ENCODE measurements around the gene CISD3.

CISD3 gene

GRCh38 chr17:38749223-38750043 is 19.3 kb downstream of the CISD3 start:
- Histone ChIP-seq H2AFZ (ENCODE audit: low read depth, low read length) (peak overlapping the region; percentile 44), H3K4me1 (ENCODE audit: control insufficient read depth, insufficient read depth, low read depth, low read length) (peaks cover 48% of the 10 kb centered on the region), H3K14ac (ENCODE audit: low read length in 2 of 2) (peak overlapping the region in 1 of 2 experiments; percentile 58), H3K4me3 (ENCODE audit: insufficient read depth in 1 of 2, low read depth in 1 of 2, low read length in 2 of 2) (peak overlapping the region; percentile 61 to 88), H2BK120ac (ENCODE audit: low read depth, low read length) (peak overlapping the region; percentile 39), H3K9ac (ENCODE audit: low read length) (peak overlapping the region; percentile 86), H3K4ac (ENCODE audit: low read depth in 1 of 2, low read length in 2 of 2) (peak overlapping the region; percentile 68 to 98), H3K36me3 (ENCODE audit: control insufficient read depth in 1 of 2, insufficient read depth in 2 of 2, low read depth in 1 of 2, low read length in 2 of 2) (peaks cover 9 to 13% of the 10 kb centered on the region in 2 experiments), H2BK5ac (ENCODE audit: low read depth, low read length, poor library complexity, severe bottlenecking) (no peak overlapping the region), H4K91ac (ENCODE audit: low read length) (peak overlapping the region; percentile 65), H3K27me3 (ENCODE audit: control insufficient read depth in 1 of 2, insufficient read depth in 1 of 2, low read length in 2 of 2) (no peaks in the 10 kb centered on the region), H3K9me3 (ENCODE audit: control insufficient read depth, low read length) (no peaks in the 10 kb centered on the region), H3K4me2 (ENCODE audit: low read length, poor library complexity, severe bottlenecking) (peak overlapping the region; percentile 97), H3K23ac (ENCODE audit: low read length in 2 of 2) (peak overlapping the region in 1 of 2 experiments; percentile 94), H2BK12ac (ENCODE audit: low read length in 2 of 2) (peak overlapping the region; percentile 24 to 93), H2BK15ac (ENCODE audit: low read depth, poor library complexity, severe bottlenecking) (peak overlapping the region; percentile 99), H3K27ac (ENCODE audit: low read length, poor library complexity, severe bottlenecking) (peak overlapping the region; percentile 31), H3K79me1 (replicated peaks; ENCODE audit: low read length, poor library complexity, severe bottlenecking) (peaks cover 4% of the 10 kb centered on the region), H3K18ac (ENCODE audit: low read depth in 1 of 2, low read length in 2 of 2) (peak overlapping the region; percentile 61 to 87), H2AK5ac (ENCODE audit: low read length, severe bottlenecking) (no peak overlapping the region), H4K8ac (ENCODE audit: low read length) (peak overlapping the region; percentile 80)
- under 1% methylated on average over 76 of the region's 79 CpGs for WGBS
- peak; percentile 68 for DNase-seq

GRCh38 chr17:38750044-38750311 is 19.8 kb downstream of the CISD3 start:
- Histone ChIP-seq H3K4me1 (ENCODE audit: control insufficient read depth, insufficient read depth, low read depth, low read length) (peaks cover 48% of the 10 kb centered on the region), H3K36me3 (ENCODE audit: control insufficient read depth in 1 of 2, insufficient read depth in 2 of 2, low read depth in 1 of 2, low read length in 2 of 2) (peaks cover 15% of the 10 kb centered on the region in 2 experiments), H2BK120ac (ENCODE audit: low read depth, low read length) (no peak overlapping the region), H4K8ac (ENCODE audit: low read length) (no peak overlapping the region), H2BK12ac (ENCODE audit: low read length in 2 of 2) (no peak overlapping the region), H2BK15ac (ENCODE audit: low read depth, poor library complexity, severe bottlenecking) (no peak overlapping the region), H2AK5ac (ENCODE audit: low read length, severe bottlenecking) (no peak overlapping the region), H3K27ac (ENCODE audit: low read length, poor library complexity, severe bottlenecking) (no peak overlapping the region), H3K23ac (ENCODE audit: low read length in 2 of 2) (no peak overlapping the region), H2AFZ (ENCODE audit: low read depth, low read length) (peak overlapping the region; percentile 2), H3K4ac (ENCODE audit: low read depth in 1 of 2, low read length in 2 of 2) (peak overlapping the region; percentile 9 to 60), H3K14ac (ENCODE audit: low read length in 2 of 2) (no peak overlapping the region), H3K27me3 (ENCODE audit: control insufficient read depth in 1 of 2, insufficient read depth in 1 of 2, low read length in 2 of 2) (no peaks in the 10 kb centered on the region), H4K91ac (ENCODE audit: low read length) (no peak overlapping the region), H3K4me3 (ENCODE audit: insufficient read depth in 1 of 2, low read depth in 1 of 2, low read length in 2 of 2) (peak overlapping the region; percentile 61 to 88), H3K9me3 (ENCODE audit: control insufficient read depth, low read length) (no peaks in the 10 kb centered on the region), H2BK5ac (ENCODE audit: low read depth, low read length, poor library complexity, severe bottlenecking) (no peak overlapping the region), H3K18ac (ENCODE audit: low read depth in 1 of 2, low read length in 2 of 2) (peak overlapping the region in 1 of 2 experiments; percentile 82), H3K79me1 (replicated peaks; ENCODE audit: low read length, poor library complexity, severe bottlenecking) (peaks cover 8% of the 10 kb centered on the region), H3K9ac (ENCODE audit: low read length) (peak overlapping the region; percentile 86), H3K4me2 (ENCODE audit: low read length, poor library complexity, severe bottlenecking) (peak overlapping the region; percentile 97)
- DNase-seq = no peak
- WGBS = 2% methylated on average over 12 of the region's 12 CpGs

DNA sequence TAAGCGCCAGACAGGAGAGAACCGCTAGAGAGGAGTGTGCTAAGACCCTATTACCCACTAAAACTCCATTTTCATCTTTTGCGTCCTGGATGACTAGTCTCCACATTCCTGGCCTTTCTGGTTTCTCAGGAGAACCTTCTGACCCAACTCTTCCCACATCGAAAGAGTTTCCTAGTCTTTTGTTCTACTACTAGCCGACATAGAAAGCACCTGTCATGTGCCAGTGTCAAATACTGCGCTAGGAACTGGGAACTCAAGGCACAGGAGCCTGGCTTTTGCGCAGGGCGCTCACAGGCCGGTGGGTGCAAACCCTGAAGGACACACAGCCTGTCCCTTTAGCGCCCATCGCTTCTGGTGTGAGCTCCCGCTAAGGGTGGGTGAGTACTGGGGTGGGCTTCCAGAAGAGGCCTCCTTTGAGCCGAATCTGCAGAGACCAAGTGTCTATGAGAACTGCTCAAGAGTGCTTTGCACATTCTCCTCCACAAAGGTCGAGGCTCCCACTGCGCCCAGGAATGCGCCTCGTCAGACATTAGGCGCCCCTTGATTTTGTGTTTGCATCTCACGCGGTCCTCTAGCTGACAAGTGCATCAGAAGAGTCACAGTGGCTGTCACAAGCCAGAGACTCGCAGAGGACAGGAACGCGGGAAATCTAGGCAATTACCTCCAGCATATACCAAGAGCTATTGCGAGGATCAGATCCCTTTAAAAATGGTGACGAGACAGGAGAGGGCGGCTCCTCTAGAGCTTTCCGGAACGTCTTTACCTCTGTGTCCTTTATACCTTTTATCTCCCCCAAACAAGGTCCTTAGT is 20.4 kb downstream of the CISD3 start:
- Histone ChIP-seq H3K14ac (ENCODE audit: low read length in 2 of 2) (no peak overlapping the region), H3K79me1 (replicated peaks; ENCODE audit: low read length, poor library complexity, severe bottlenecking) (peaks cover 8% of the 10 kb centered on the region), H2AFZ (ENCODE audit: low read depth, low read length) (no peak overlapping the region), H3K27ac (ENCODE audit: low read length, poor library complexity, severe bottlenecking) (no peak overlapping the region), H3K9me3 (ENCODE audit: control insufficient read depth, low read length) (no peaks in the 10 kb centered on the region), H3K23ac (ENCODE audit: low read length in 2 of 2) (no peak overlapping the region), H3K4me3 (ENCODE audit: insufficient read depth in 1 of 2, low read depth in 1 of 2, low read length in 2 of 2) (peak overlapping the region; percentile 46 to 88), H3K9ac (ENCODE audit: low read length) (peak overlapping the region; percentile 86), H3K4me2 (ENCODE audit: low read length, poor library complexity, severe bottlenecking) (peak overlapping the region; percentile 97), H3K27me3 (ENCODE audit: control insufficient read depth in 1 of 2, insufficient read depth in 1 of 2, low read length in 2 of 2) (no peaks in the 10 kb centered on the region), H3K4me1 (ENCODE audit: control insufficient read depth, insufficient read depth, low read depth, low read length) (peaks cover 45% of the 10 kb centered on the region), H3K18ac (ENCODE audit: low read depth in 1 of 2, low read length in 2 of 2) (no peak overlapping the region), H3K36me3 (ENCODE audit: control insufficient read depth in 1 of 2, insufficient read depth in 2 of 2, low read depth in 1 of 2, low read length in 2 of 2) (peaks cover 17 to 20% of the 10 kb centered on the region in 2 experiments), H2BK12ac (ENCODE audit: low read length in 2 of 2) (no peak overlapping the region), H4K91ac (ENCODE audit: low read length) (no peak overlapping the region), H2AK5ac (ENCODE audit: low read length, severe bottlenecking) (no peak overlapping the region), H2BK120ac (ENCODE audit: low read depth, low read length) (no peak overlapping the region), H2BK5ac (ENCODE audit: low read depth, low read length, poor library complexity, severe bottlenecking) (no peak overlapping the region), H3K4ac (ENCODE audit: low read depth in 1 of 2, low read length in 2 of 2) (no peak overlapping the region), H4K8ac (ENCODE audit: low read length) (no peak overlapping the region), H2BK15ac (ENCODE audit: low read depth, poor library complexity, severe bottlenecking) (no peak overlapping the region)
- DNase-seq = peak; percentile 53
- WGBS = 8% methylated on average over 28 of the region's 28 CpGs
